WTC11 (cell line): ENCODE data around the gene PITX1. TPM values are rescaled to one million over a fixed set of nuclear protein-coding genes. Genes with fewer than 3 reads are reported as not detected.

Experiments
- ATAC-seq: fragments of 200-7000 bp; cut with Tn5 transposase; 2 replicates; pipeline ENCODE4 v1.10.0; 2021; ENCODE audit warnings: mild to moderate bottlenecking, moderate library complexity
- CTCF ChIA-PET: fragments of 300-600 bp; sonication (Branson Sonifier 250); formaldehyde crosslinking; loops from one replicate; lab custom pipeline; 2021; ENCODE audit warnings: antibody characterized with exemption; lab: Charles Lee
- POLR2A ChIA-PET: fragments of 350-600 bp; sonication (Branson Sonifier 250); formaldehyde crosslinking; loops from one replicate; lab custom pipeline; 2021; ENCODE audit warnings: antibody characterized with exemption; lab: Charles Lee
- DNase-seq: peaks from one replicate; pipeline ENCODE4 v3.0.0; 2021; ENCODE audit warnings: low spot score
- H3K27ac Mint-ChIP-seq: 2 replicates; pipeline ENCODE4 v1.8.0; 2021; ENCODE audit warnings: mixed read lengths
- H3K27me3 Mint-ChIP-seq: 2 replicates; pipeline ENCODE4 v1.8.0; 2021; ENCODE audit warnings: low read depth, mild to moderate bottlenecking, moderate library complexity, mixed read lengths
- H3K36me3 Mint-ChIP-seq: 2 replicates; pipeline ENCODE4 v1.8.0; 2021; ENCODE audit warnings: mixed read lengths
- H3K4me1 Mint-ChIP-seq: 2 replicates; pipeline ENCODE4 v1.8.0; 2022; ENCODE audit warnings: mixed read lengths
- H3K4me3 Mint-ChIP-seq: 2 replicates; pipeline ENCODE4 v1.8.0; 2021; ENCODE audit warnings: mild to moderate bottlenecking, moderate library complexity, mixed read lengths
- H3K9me3 Mint-ChIP-seq: 2 replicates; pipeline ENCODE4 v1.8.0; 2021; ENCODE audit warnings: mixed read lengths
- ERG ChIP-seq: fragments of 250-450 bp; sonication (Bioruptor Pico); IDR thresholded peaks from 2 replicates; pipeline ENCODE4 v1.8.0; 2021; ENCODE audit warnings: mild to moderate bottlenecking
- FOXK1 ChIP-seq: sonication (generic); formaldehyde crosslinking; IDR thresholded peaks from 2 replicates; pipeline ENCODE4 v1.8.0; 2022; ENCODE audit warnings: mild to moderate bottlenecking, moderate library complexity, missing genetic modification reagents
- FOXP1 ChIP-seq: sonication (generic); formaldehyde crosslinking; IDR thresholded peaks from 2 replicates; pipeline ENCODE4 v1.8.0; 2022; ENCODE audit warnings: missing genetic modification reagents, mild to moderate bottlenecking, moderate library complexity, borderline replicate concordance
- GTF2I ChIP-seq: fragments of 250-450 bp; sonication (Bioruptor Pico); conservative IDR thresholded peaks from 2 replicates; pipeline ENCODE4 v1.4.0; 2021; ENCODE audit warnings: mild to moderate bottlenecking
- IRF1 ChIP-seq: sonication (generic); formaldehyde crosslinking; IDR thresholded peaks from 2 replicates; pipeline ENCODE4 v1.8.0; 2023; ENCODE audit warnings: missing genetic modification reagents
- MYBL2 ChIP-seq: sonication (generic); formaldehyde crosslinking; IDR thresholded peaks from 2 replicates; pipeline ENCODE4 v1.8.1; 2023; ENCODE audit warnings: mild to moderate bottlenecking, moderate library complexity, missing genetic modification reagents
- NR1H2 ChIP-seq: sonication (generic); formaldehyde crosslinking; IDR thresholded peaks from 2 replicates; pipeline ENCODE4 v1.9.0; 2021; ENCODE audit warnings: mild to moderate bottlenecking, moderate library complexity, missing genetic modification reagents
- NR3C1 ChIP-seq: sonication (generic); formaldehyde crosslinking; conservative IDR thresholded peaks from 2 replicates; pipeline ENCODE4 v1.8.1; 2023; ENCODE audit warnings: low read depth, mild to moderate bottlenecking, missing genetic modification reagents
- RELA ChIP-seq: sonication (generic); formaldehyde crosslinking; IDR thresholded peaks from 2 replicates; pipeline ENCODE4 v1.8.1; 2022; ENCODE audit warnings: missing genetic modification reagents, mild to moderate bottlenecking, borderline replicate concordance
- RORB ChIP-seq: fragments of 250-450 bp; sonication (Bioruptor Pico); IDR thresholded peaks from 2 replicates; pipeline ENCODE4 v1.9.0; 2021; ENCODE audit warnings: mild to moderate bottlenecking
- ZNF138 ChIP-seq: sonication (generic); formaldehyde crosslinking; conservative IDR thresholded peaks from 2 replicates; pipeline ENCODE4 v1.8.1; 2022; ENCODE audit warnings: mild to moderate bottlenecking, moderate library complexity, missing genetic modification reagents
- ZNF219 ChIP-seq: sonication (generic); formaldehyde crosslinking; IDR thresholded peaks from 2 replicates; pipeline ENCODE4 v1.8.0; 2023; ENCODE audit warnings: missing genetic modification reagents, mild to moderate bottlenecking, borderline replicate concordance
- ZNF232 ChIP-seq: sonication (generic); formaldehyde crosslinking; IDR thresholded peaks from 2 replicates; pipeline ENCODE4 v1.8.0; 2022; ENCODE audit warnings: mild to moderate bottlenecking, missing genetic modification reagents
- ZNF281 ChIP-seq: sonication (generic); formaldehyde crosslinking; IDR thresholded peaks from 2 replicates; pipeline ENCODE4 v1.8.0; 2023; ENCODE audit warnings: mild to moderate bottlenecking, missing genetic modification reagents
- ZNF423 ChIP-seq: fragments of 250-450 bp; sonication (Bioruptor Pico); IDR thresholded peaks from 2 replicates; pipeline ENCODE4 v2.1.2; 2022; ENCODE audit warnings: mild to moderate bottlenecking, moderate library complexity
- total RNA-seq: library from RNA; stranded (reverse); gene quantifications from 3 replicates; pipeline ENCODE4 v1.2.3, GENCODE V29; 2021
- TF ChIP-seq, protein P1 (sequence below): sonication (generic); formaldehyde crosslinking; IDR thresholded peaks from 2 replicates; pipeline ENCODE4 v1.8.1; 2022; ENCODE audit warnings: mild to moderate bottlenecking, missing genetic modification reagents, moderate library complexity, borderline replicate concordance
- TF ChIP-seq, protein P2 (sequence below): fragments of 250-450 bp; sonication (Bioruptor Pico); conservative IDR thresholded peaks from 2 replicates; pipeline ENCODE4 v1.9.0; 2021; ENCODE audit warnings: mild to moderate bottlenecking
- TF ChIP-seq, protein P3 (sequence below): sonication (generic); formaldehyde crosslinking; IDR thresholded peaks from 2 replicates; pipeline ENCODE4 v1.8.0; 2022; ENCODE audit warnings: mild to moderate bottlenecking, missing genetic modification reagents
- TF ChIP-seq, protein P4 (sequence below): sonication (generic); formaldehyde crosslinking; IDR thresholded peaks from 2 replicates; pipeline ENCODE4 v1.8.1; 2022; ENCODE audit warnings: low read depth, mild to moderate bottlenecking, moderate library complexity, missing genetic modification reagents, borderline replicate concordance

Gene PITX1
- total RNA-seq, 1 experiment from 2014 or later, result 0.13 TPM

GRCh38 chr5:135079760-135080159 lies 45.7 kb upstream of the PITX1 start:
- H3K27ac Mint-ChIP-seq, result no peak overlapping the region
- ATAC-seq (no peak), DNase-seq (no peak)
- H3K9me3 Mint-ChIP-seq, result peaks cover 21% of the 10 kb centered on the region
- H3K4me1 Mint-ChIP-seq, result no peaks in the 10 kb centered on the region
- H3K4me3 Mint-ChIP-seq, result no peak overlapping the region
- peaks cover 16% of the 10 kb centered on the region for H3K27me3 Mint-ChIP-seq
- CTCF ChIA-PET, result no interaction called here
- TF ChIP-seq RORB (CRISPR knock-in tag), result no peak
- TF ChIP-seq, protein P1, sequence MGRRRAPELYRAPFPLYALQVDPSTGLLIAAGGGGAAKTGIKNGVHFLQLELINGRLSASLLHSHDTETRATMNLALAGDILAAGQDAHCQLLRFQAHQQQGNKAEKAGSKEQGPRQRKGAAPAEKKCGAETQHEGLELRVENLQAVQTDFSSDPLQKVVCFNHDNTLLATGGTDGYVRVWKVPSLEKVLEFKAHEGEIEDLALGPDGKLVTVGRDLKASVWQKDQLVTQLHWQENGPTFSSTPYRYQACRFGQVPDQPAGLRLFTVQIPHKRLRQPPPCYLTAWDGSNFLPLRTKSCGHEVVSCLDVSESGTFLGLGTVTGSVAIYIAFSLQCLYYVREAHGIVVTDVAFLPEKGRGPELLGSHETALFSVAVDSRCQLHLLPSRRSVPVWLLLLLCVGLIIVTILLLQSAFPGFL, result no peak
- TF ChIP-seq ZNF138 (CRISPR knock-in tag), result no peak
- no peak for TF ChIP-seq NR1H2 (CRISPR knock-in tag)
- H3K36me3 Mint-ChIP-seq, result no peaks in the 10 kb centered on the region; the same call in 1 of the 2 replicates
- POLR2A ChIA-PET, result no interaction called here

DNA sequence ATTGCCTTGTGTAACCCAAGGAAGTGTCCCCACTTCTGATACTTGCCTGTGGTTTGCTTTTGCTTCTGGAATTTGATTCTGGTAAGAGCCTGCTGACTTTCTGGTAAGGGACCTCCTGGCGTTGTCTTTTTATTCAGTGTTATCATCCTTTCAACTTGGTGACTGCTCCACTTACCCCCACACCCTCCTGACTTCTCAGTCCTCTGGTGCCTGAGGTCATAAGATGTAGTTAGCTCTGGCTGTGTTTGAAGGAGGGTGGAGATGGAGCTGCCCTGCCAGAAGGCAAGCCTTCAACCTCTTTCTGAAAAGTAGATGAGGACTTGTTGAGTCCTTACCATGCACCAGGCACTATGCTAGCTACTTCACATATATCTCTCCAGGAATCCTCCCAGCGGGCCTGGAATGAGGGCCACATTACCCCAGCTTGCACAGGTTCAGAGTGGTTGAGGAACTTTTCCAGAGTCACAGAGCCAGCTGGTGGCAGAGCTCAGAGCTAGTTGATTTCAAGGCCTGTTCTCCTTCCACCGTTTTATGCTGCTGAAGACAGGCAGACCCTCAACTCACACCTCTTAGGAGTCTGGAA lies 45.2 kb upstream of the PITX1 start:
- H3K27me3 Mint-ChIP-seq, result peaks cover 22% of the 10 kb centered on the region
- no peak overlapping the region for H3K4me3 Mint-ChIP-seq
- no peak for DNase-seq
- H3K9me3 Mint-ChIP-seq, result peaks cover 21% of the 10 kb centered on the region
- H3K27ac Mint-ChIP-seq, result no peak overlapping the region
- H3K36me3 Mint-ChIP-seq, result no peaks in the 10 kb centered on the region; the same call in 1 of the 2 replicates
- CTCF ChIA-PET, result no interaction called here
- POLR2A ChIA-PET, result no interaction called here
- TF ChIP-seq, protein P2, sequence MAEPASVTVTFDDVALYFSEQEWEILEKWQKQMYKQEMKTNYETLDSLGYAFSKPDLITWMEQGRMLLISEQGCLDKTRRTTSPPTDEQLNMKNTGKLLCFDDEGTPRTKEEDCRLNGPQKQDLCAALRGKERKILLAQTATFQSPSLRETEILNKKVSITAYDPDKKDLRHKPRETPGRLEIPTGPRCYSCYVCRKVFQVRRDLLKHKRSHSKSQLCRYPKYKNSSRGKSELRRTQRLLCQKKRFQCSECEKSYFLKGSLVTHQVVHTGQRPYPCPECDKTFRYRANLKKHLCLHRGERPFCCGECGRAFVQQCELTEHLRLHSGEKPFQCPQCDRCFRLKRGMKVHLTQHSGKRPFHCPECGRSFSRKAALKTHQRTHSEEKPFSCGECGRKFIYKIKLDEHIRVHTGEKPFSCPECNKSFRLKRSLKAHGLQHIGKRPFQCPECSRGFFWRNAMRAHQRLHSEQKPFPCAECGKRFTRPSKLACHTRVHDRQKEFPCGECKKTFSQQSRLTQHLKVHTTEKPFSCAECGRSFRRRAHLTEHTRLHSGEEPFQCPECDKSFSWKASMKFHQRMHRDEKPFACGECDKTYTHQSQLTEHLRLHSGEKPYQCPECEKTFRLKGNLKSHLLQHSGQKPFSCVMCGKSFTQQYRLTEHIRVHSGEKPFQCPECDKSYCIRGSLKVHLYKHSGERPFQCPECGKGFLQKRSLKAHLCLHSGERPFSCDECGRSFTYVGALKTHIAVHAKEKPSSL (CRISPR knock-in tag), result no peak
- TF ChIP-seq, protein P3, sequence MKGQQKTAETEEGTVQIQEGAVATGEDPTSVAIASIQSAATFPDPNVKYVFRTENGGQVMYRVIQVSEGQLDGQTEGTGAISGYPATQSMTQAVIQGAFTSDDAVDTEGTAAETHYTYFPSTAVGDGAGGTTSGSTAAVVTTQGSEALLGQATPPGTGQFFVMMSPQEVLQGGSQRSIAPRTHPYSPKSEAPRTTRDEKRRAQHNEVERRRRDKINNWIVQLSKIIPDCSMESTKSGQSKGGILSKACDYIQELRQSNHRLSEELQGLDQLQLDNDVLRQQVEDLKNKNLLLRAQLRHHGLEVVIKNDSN (CRISPR knock-in tag), result no peak
- TF ChIP-seq FOXK1 (no peak), ZNF423 (CRISPR knock-in tag) (no peak), NR3C1 (CRISPR knock-in tag) (no peak), FOXP1 (no peak), GTF2I (CRISPR knock-in tag) (no peak), ZNF232 (CRISPR knock-in tag) (no peak), MYBL2 (CRISPR knock-in tag) (no peak), ZNF281 (CRISPR knock-in tag) (no peak), IRF1 (no peak), ERG (CRISPR knock-in tag) (no peak), ZNF138 (CRISPR knock-in tag) (no peak), RELA (no peak), ZNF219 (CRISPR knock-in tag) (no peak)
- TF ChIP-seq, protein P4, sequence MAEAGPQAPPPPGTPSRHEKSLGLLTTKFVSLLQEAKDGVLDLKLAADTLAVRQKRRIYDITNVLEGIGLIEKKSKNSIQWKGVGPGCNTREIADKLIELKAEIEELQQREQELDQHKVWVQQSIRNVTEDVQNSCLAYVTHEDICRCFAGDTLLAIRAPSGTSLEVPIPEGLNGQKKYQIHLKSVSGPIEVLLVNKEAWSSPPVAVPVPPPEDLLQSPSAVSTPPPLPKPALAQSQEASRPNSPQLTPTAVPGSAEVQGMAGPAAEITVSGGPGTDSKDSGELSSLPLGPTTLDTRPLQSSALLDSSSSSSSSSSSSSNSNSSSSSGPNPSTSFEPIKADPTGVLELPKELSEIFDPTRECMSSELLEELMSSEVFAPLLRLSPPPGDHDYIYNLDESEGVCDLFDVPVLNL (CRISPR knock-in tag), result no peak
- TF ChIP-seq, all 79 proteins: peak for 0
- no peaks in the 10 kb centered on the region for H3K4me1 Mint-ChIP-seq
- ATAC-seq, result no peak
